ENCODE results near the gene HLF.

HLF gene

DNA sequence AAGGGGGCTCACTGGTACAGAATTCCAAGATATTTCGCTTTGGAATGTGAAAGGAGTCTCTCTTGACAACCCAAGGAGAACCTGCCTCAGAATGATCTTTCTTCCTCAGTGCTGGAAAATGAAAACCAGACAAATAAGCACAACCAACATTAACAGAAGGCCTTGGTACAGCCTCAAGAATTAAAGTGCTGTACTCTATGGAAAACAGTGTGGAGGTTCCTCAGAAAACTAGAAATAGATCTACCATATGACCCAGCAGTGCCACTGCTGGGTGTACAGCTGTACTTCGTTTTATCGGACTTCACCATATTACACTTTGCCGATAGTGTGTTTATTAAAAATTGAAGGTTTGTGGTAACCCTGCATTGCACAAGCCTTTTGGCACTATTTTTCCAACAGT lies 25.2 kb downstream of the HLF start:
- in situ Hi-C loops (cut with MboI; ENCODE audit: low sequenced_read_pairs) = no loop called here

DNA sequence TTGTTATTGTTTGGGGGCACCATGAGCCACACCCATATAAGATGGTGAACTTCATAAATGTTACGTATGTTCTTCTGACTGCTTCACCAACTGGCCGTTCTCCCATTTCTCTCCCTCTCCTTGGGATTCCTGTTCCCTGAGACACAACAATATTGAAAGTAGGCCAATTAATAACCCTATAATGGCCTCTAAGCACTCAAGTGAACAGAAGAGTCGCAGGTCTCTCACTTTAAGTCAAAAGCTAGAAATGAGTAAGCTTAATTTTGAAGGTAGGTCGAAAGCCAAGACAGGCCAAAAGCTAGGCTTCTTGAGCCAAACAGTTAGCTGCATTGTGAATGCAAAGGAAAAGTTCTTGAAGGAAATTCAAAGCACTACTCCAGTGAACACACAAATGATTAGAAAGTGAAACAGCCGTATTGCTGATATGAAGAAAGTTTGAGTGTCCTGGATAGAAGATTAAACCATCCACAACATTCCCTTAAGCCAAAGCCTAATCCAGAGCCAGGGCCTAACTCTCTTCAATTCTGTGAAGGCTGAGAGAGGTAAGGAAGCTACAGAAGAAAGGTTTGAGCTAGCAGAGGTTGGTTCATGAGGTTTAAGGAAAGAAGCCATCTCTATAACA lies 25.8 kb downstream of the HLF start:
- in situ Hi-C loops (cut with MboI; ENCODE audit: low sequenced_read_pairs) = no loop called here

GRCh38 chr17:55291114-55291507 lies 26.4 kb downstream of the HLF start:
- in situ Hi-C loops (cut with MboI; ENCODE audit: low sequenced_read_pairs) = no loop called here

DNA sequence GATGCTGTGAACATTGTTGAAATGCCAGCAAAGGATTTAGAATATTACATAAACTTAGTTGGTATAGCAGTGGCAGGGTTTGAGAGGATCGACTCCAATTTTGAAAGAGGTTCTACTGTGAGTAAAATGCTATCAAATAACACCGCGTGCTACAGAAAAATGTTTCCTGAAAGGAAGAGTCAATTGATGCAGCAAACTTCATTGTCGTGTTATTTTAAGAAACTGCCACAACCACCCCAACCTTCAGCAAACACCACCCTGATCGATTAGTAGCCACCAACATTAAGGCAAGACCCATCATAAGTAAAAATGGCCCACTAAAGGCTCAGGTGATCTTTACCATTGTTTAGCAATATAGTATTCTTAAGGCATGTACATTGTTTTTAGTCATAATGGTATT lies 27.3 kb downstream of the HLF start:
- in situ Hi-C loops (cut with MboI; ENCODE audit: low sequenced_read_pairs) = no loop called here

- in situ Hi-C loops (cut with MboI; ENCODE audit: low sequenced_read_pairs) = no loop called here
These were observed 29.4 kb downstream of the HLF start for GRCh38 chr17:55294042-55294751.

DNA sequence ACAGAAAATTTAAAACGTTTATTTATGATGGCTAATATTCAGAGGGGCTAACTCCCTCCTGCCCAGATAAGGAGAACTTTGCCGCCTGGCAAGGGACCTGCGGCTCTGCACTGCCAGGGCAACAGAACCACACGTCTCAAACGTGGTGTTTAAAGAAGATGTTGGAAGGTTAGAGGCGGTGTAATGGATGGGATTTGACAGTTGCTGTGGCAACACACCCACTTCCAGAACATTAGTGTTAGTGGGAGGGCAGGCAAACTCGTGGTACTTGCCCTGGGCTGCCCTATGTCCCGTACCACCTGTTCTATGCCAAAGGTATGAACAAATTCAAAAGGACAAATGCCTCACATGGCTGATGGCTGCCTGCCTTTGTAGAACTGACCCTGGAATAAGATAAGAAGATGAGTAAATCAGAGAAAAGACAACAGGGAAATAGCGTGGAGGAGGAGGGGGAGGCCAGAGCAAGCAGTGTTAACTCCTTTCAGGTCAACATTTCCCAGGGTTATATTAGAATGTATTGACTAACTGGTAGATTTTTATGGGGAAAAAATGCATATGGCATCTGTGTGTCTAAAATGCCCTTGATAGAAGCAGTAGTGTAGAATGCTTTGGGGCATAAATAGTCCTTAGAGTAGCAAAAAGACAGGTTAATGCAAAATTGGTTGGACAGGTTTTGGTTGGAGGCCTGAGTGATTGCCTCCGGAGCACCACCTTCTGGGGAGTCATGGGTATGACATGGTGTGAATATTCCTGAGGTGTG lies 30.8 kb downstream of the HLF start:
- in situ Hi-C loops (cut with MboI; ENCODE audit: low sequenced_read_pairs) = no loop called here

DNA sequence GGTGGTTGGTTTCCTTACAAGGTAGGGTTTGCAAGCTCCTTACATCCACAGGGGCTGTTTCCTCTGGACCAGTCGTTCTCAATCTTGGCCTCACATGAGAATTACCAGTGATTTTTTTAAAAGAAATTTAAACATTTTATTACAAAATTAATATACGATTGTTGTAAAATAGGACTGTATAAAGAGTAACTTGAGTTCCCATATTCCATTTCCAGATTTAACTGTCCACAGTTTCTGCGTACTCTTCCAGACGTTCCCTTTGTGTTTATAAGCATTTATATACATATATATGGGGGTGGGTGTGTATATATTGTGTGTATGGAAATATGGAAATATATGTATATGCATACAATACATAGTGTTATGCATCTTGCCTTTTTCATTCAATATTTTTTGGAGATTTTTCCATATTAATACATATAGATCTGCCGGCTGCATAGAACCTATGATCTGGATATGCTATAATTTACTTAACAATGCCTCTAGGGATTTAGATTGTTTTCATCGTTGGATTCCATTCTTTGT lies 31.5 kb downstream of the HLF start:
- in situ Hi-C loops (cut with MboI; ENCODE audit: low sequenced_read_pairs) = no loop called here

DNA sequence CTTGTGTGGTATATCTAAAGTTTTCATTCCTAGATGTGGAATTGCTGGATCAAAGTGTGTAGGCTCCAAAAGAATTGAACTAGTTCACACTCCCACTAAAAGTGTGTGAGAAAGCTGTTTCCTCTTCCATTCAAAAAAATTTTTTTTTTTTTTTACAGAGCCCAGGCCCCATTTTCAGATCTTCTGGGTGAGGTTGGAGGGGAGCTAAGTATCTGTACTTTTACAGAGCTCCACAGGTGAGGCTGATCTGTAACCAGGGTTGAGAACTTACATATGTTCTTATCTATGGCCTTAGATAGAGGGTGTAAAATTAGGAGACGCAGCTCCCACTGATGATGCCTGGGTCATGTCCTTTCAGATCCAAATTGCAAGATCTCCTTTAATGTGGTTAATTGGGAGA lies 31.9 kb downstream of the HLF start:
- in situ Hi-C loops (cut with MboI; ENCODE audit: low sequenced_read_pairs) = no loop called here

- in situ Hi-C loops (cut with MboI; ENCODE audit: low sequenced_read_pairs) = no loop called here
These were observed 33.5 kb downstream of the HLF start for GRCh38 chr17:55298111-55298730.

- in situ Hi-C loops (cut with MboI; ENCODE audit: low sequenced_read_pairs) = no loop called here
These were observed 34.5 kb downstream of the HLF start for GRCh38 chr17:55299162-55299838.

- in situ Hi-C loops (cut with MboI; ENCODE audit: low sequenced_read_pairs) = no loop called here
These were observed 35.1 kb downstream of the HLF start for GRCh38 chr17:55299890-55300289.

DNA sequence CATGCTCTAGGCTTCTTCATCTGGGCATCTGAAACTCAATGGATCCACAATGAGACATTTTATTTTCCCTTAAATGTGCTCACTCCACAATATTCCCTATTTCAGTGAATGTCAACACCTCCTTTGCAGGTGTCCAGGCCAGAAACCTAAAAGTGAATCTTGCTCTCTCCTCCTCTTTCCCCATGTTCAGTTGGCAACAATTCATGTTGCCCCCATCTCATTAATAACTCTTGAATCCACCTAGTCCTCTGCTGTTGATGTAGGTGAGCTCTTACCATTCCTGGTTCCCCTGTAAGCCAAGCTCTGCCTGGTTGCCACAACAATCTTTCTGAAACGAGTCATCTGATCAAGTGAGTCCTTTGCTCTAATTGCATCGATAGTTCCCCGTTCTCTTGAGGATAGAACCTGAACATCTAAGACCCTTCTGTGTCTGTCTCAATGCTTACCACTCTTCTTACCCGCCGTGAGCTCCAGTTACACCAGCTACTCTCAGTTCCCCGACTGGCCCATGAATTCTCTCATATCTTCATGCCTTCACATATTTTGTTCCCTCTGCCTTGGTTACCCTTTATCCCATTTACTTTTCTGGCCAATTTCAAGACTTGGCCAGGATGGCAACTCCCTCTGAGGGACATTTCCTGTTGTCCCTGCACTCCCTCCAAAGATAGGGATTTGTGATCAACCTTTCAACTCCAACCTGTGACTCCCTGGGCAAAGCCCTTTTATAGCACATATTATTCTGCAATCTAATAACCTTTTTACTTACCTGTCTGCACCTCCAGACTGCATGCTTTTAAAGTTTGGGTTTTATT lies 35.9 kb downstream of the HLF start:
- in situ Hi-C loops (cut with MboI; ENCODE audit: low sequenced_read_pairs) = no loop called here

GRCh38 chr17:55301521-55302406 lies 37.0 kb downstream of the HLF start:
- in situ Hi-C loops (cut with MboI; ENCODE audit: low sequenced_read_pairs) = no loop called here

- in situ Hi-C loops (cut with MboI; ENCODE audit: low sequenced_read_pairs) = no loop called here
These were observed 37.6 kb downstream of the HLF start for GRCh38 chr17:55302407-55302787.

DNA sequence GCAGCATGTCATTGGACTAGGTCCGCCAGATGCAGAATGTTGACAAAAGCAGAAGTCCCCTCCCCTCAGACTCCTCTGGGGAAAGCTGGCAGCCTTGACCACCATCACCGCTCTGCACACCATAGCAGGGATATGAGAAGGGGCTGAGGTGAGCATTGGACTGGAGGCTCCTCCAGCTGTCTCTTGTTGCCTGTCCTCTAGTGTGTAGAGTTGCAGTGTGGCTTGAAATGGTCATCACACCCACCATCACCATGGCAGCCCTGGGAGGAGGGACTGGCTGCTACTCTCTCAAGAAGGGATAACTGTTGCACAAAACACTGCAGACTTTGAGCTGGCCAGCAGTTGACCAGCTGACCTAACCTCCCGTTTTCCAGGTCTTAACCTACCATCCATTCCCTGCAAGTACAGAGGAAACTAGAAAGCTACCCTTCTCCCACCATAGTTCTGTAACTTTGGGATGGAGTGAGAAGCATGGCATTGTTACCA lies 38.3 kb downstream of the HLF start:
- in situ Hi-C loops (cut with MboI; ENCODE audit: low sequenced_read_pairs) = no loop called here

GRCh38 chr17:55303701-55304145 lies 39.0 kb downstream of the HLF start:
- in situ Hi-C loops (cut with MboI; ENCODE audit: low sequenced_read_pairs) = no loop called here

DNA sequence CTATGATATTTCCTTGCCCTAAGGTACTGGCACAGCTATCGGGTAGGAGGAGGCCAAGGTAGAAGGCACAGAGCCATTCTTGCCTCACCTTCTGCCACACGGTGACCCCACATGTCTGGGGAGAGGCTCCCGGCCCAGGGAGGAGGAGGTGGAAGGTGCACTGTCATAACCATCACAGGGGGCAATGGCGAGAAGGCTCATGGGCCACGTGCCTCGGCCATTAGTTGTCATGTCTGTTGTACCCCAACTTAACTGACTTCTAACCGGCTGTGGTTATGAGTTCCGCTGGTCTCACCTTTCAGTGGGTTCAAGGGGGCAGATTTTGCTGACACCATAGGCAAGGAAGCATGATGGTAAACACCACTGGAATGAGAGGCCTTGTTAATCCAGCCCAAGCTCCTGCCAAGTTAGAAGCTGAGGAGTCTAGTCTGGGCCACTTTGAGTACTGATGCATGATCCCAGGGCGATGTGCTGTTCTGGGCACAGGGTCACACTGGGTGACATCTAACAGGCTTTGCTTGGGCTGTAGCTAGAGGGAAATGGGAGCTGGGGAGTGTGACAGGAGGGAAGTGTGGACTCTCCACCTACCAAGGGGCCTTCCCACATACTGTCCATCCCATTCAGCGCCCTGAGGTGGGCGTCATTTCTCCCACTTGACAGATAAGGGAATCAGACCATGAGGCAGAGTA lies 39.6 kb downstream of the HLF start:
- in situ Hi-C loops (cut with MboI; ENCODE audit: low sequenced_read_pairs) = no loop called here

Data from HL-60/S4 treated with phorbol 12-myristate 13-acetate at 8.2 ng/mL for 4 days and 3 days (cell line).